Suppressor macrophage (primary cell): ENCODE data around the gene ZSCAN1.
A peak's percentile ranks its signal among the peaks of the same experiment; 100 is the strongest.
"Not testable (repeated sequence)": the region's sequence is repeated elsewhere in the genome, so short reads cannot be mapped to it uniquely, and the experiment has no call there.

Source experiments
- DNase-seq, 4 experiments: peaks; one replicate each; pipeline ENCODE4 v3.0.0-alpha.2; 2020 to 2022
- total RNA-seq, 17 experiments: gene quantifications; one replicate each; lab custom pipeline; 2026; ENCODE audit warnings: mixed read lengths in 6 of 17, inconsistent platforms in 3 of 17; lab: John Stamatoyannopoulos, UW

ZSCAN1 gene, protein sequence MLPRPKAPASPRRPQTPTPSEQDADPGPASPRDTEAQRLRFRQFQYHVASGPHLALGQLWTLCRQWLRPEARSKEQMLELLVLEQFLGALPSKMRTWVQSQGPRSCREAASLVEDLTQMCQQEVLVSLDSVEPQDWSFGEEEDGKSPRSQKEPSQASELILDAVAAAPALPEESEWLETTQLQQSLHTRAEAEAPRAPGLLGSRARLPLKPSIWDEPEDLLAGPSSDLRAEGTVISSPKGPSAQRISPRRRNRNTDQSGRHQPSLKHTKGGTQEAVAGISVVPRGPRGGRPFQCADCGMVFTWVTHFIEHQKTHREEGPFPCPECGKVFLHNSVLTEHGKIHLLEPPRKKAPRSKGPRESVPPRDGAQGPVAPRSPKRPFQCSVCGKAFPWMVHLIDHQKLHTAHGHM
- total RNA-seq = 0 to 1.2 (median 0) reads per million in 17 experiments

DNA sequence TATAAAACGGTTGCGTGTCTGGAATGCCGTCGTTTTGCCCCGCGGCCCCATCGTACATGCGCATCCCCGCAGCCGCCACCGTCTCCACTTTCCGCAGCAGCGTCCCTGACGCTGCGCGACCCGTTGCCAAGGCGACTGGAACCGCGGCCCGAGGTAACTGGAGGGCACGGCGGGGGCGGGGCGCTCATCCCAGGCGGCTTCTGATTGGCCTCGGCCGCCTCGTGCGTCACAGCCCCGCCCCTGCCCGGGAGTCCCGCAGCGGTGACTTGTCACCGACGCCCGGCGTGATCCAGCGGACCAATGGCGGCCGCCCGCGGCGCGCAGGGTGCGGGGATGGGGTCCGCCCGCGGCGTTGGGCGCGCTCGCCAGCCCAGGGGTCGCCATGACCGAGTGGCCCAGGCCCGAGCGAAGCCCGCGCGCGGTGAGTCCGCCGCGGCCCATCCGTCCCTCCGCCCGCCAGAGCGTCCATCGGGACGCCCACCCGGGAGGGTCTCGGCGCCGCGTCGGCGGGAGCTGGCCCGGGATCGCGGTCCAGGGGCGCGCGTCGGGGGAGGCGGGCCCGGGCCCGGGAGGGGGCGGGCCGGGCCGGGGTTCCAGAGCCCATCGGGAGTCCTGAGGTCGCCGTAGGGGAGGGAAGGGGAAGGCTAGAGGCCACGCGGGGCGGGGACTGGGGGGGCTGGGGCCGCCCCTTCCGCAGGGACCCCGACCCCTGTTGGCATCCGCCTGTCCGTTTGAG lies at the start of gene ZSCAN1:
Gene ZSCAN1, plus strand, starts transcription at position 285 of the 736 bp plus-strand sequence. CDS start 3,812 bp downstream, outside the sequence.
- DNase-seq = peak; percentile 19 to 63 (median 50)

DNA sequence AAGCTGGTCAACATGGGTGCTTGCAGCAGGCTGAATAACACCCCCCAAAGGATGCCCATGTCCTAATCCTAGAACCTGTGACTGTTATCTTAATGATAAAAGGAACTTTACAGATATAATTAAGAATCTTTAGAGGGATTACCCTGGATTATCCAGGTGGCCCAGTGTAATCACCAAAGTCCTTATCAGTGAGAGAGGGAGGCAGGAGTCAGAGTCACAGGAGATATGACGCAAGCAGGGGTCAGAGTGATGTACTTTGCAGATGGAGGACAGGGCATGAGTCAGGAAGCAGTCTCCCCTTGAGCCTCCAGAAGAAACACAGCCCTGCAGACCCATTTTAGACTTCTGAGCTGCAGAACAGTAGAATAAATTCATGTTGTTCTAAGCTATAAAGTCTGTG lies 41.0 kb upstream of the ZSCAN1 start:
- DNase-seq = no peak

DNA sequence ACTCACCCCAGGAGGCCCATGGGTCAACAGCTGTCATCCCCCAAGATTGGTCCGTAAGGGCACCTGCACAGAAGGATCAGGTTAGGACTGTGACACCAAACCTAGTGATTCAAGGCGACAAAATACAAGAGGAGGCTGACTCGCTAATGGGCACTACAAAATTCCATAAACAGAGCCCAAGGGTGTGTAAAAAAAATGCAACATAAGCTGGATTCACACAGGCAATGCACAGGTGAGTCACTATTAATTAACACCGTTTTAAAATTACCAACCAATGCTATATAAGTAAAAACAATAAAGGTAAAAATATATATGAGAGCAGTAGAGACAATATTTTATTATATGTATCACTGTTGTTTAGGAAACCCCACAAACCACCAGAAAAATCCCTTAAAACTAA lies 33.1 kb upstream of the ZSCAN1 start:
- DNase-seq = no peak

DNA sequence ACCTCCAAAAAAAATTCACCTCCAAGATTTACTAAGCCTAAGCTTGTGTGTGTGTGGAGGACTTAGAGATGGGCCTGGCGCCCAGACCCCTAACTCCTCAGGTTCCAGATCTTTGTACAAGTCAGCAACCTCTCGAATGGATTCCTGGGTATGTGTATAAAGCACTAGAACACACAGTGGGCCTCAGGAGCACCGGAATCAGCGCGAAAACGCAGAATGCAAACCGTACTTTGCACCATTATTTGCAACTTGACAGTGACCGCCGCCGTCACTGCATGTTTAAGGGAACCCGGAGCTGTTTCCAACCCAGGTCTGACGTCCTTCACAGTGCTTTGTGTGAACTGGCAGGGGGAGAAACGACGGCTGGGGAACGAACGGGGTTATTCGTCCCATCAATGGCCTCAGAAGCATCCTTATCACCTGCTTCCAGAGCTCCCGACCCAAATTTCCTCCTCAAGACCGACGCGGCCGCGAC lies 31.9 kb upstream of the ZSCAN1 start:
- DNase-seq = peak in 2 of 4 experiments; percentile 24 to 28

DNA sequence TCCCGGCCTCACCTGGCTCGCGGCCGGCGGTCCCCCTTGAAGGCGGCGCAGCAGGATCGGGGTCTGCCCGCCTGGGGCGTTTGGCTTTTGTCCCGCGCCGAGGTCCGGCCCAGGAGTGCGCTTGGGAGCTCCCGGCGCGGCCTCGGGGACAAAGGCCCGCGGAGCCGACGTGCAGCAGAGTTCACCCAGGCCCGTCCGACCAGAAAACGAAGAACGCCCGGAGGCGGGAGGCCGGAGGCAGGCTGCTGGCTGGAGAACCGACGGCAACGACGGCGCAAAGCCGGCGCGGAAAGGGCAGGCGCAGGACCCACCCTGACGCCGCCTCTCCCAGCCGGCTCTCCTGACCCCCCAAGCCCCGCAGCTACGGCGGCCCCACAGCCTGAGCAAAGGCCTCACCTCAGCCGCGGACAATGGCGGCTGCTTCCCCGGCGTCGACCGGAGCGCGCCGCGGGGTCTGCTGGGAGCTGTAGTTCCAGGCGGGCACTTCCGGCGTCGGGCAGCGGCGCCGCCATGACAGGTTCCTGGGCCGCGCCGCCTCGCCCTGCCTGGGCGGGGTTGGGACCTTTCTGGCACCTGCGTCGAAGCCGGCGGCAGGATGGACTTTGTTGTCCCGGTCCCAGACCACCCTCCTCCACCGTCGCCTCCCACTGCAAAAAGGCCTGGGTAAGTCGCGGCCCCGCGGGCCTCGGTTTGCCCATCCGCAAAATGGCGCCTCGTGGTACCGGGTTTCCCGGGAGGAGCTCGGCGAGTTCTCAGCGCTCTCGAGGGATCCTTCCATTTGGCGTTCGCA lies 31.2 kb upstream of the ZSCAN1 start, which contains the start of gene ZNF606:
Gene ZNF606, minus strand, starts transcription at position 437 of the 790 bp plus-strand sequence. CDS start 1,501 bp downstream, outside the sequence.
- DNase-seq = peak; percentile 90 to 96 (median 92)

DNA sequence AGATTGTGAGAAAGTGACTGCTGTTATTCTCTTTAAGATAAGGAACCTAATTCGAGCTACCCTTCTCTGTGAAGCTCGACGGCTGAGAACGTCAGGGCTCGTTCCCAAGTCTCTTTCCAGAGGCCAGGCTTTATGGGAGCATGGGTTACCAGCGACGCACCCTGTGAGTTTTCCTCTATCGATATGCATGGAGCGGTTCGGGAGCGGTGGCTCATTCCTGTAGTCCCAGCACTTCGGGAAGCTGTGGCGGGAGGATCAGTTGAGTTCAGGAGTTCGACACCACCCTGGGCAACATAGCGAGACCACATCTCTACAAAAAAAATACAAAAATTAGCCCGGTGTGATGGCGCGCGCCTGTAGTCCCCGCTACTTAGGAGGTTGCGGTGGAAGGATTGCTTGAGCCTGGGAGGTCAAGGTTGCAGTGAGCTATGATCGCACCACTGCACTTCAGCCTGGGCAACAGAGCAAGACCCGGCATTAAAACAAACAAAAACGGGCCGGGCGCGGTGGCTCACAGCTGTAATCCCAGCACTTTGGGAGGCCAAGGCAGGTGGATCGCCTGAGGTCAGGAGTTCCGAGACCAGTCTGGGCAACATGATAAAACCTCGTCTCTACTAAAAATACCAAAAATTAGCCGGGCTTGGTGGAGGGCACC lies 30.5 kb upstream of the ZSCAN1 start:
- no peak for DNase-seq

DNA sequence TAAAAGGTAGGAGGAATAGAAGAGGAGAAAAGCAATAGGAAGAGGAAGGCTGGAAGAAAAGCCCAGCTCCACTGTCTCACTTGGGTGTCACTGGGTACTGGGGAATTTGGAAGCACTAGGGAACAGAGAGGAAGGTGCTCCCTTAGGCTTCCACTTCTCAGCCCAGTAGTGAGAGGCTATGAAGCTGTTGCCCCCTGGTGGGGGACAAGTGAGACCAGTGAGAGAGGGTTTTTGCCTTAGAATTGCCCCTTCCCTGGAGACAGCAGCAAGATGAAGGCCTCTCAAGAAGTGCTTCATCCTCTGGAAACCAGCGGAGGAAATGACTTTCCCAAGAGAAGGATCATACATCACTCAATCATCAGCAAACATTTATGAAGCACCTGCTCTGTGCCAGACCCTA lies 26.5 kb upstream of the ZSCAN1 start:
- peak in 1 of 4 experiments; percentile 3 for DNase-seq

DNA sequence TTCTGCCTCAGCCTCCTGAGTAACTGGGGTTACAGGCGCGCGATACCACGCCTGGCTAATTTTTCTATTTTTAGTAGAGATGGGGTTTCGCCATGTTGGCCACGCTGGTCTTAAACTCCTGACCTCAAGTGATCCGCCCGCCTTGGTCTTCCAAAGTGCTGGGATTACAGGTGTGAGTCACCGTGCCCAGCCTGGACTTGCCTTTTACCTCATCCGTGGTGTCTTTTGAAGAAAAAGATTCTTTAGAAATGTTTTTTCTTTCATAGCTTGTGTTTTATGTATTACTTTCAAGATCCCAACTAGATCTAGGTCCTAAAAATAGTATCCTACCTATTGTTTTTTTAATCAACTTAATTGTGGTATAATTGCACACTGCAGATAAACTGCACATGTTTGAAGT lies 24.9 kb upstream of the ZSCAN1 start:
- not testable (repeated sequence) for DNase-seq

DNA sequence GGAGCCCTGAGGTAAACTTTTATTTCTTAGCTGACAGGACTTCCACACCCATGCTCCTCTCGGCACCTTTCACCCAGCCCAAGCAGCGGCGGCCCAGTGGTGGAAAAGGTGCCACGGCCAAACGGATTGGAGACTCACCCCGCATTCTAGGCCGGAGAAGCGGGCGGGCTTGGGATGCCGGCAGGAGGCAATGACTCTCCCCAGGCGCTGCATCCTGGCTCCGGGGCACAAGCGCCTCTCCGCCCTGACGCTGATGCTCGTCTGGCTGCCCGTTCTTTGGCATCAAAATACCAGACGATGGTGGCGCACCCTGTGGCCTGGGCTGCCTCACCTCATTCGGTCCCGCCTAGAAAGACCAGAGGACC lies 24.5 kb upstream of the ZSCAN1 start:
- no peak for DNase-seq

DNA sequence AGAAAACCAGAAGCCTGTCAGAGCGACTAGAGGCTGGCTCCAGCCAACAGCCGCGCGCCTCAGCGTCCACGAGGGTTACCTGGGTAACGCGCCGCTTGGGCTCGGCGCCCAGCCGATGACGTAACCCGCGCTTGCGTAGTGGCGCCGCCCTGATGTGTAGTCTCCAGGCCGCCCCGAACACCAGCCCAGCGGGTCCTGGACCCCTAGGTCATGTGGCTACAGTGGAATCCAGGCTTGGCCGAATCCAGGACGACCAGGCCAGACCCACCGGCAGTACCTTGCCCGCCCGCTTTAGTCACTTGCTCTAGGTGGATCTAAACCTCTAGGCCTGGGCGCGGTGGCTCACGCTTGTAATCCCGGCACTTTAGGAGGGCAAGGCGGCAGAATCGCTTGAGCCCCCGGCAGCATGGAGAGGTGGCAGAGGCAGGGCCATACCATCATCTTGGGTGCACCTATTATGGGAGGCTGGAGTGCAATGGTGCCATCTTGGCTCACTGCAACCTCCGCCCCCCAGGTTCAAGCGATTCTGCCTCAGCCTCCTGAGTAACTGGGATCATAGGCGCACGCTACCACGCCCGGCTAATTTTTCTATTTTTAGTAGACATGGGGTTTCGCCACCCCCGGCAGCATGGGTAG lies 24.0 kb upstream of the ZSCAN1 start:
- peak; percentile 71 to 86 (median 77) for DNase-seq

DNA sequence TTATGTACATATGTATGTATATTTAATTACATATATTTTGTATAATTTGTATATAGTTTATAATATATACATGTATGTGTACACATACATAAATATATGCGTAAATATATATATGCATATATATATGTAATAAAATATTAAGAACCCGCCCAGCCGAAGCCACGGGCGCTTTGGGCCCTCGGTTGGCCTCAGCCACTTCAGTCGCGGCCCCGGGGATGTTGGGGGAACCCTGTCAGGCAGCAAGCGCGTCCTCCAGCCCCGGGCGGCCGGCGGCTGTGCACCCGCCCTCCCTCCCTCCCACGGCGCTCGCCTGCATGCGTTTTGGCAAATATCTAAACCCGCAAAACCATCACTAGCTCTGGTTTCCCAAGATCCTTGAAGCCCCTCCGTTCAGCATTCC lies 23.3 kb upstream of the ZSCAN1 start:
- DNase-seq = no peak

DNA sequence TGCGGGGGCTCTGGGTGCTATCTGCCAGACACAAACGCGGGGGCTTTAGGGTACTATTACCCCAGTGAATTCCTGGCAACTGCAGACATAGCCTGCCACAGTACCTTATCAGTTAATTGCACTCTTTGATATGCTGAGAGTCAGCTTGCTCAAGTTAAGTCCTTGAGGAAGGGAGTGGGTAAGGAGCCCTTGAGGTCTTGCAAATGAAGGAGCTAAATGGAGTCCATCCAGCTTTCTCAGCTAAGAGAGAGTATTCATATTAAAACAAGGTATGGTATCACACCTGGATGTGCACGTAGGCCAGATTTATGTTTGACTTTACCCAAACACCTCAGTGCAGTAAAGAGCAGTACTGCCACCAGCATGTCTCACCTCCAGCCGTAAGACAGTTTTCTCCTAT lies 19.7 kb upstream of the ZSCAN1 start:
- DNase-seq = no peak

DNA sequence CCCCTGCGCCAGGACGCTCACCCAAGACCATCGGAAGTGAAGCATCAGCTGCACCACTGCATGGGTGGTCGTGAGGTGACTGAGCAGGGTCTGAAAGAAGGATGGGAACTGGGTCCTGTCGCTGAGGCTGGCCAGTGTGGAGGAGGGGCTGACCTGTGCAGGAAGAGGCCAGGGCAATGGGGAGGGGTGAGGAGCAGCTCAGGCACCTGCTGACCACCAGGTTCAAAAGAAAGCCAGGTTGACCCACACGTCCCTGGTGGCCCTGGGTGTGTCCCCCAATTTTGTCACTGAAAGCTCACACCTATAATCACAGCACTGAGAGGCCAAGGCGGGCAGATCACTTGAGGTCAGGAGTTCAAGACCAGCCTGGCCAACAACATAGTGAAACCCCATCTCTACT lies 13.7 kb upstream of the ZSCAN1 start:
- DNase-seq = no peak

DNA sequence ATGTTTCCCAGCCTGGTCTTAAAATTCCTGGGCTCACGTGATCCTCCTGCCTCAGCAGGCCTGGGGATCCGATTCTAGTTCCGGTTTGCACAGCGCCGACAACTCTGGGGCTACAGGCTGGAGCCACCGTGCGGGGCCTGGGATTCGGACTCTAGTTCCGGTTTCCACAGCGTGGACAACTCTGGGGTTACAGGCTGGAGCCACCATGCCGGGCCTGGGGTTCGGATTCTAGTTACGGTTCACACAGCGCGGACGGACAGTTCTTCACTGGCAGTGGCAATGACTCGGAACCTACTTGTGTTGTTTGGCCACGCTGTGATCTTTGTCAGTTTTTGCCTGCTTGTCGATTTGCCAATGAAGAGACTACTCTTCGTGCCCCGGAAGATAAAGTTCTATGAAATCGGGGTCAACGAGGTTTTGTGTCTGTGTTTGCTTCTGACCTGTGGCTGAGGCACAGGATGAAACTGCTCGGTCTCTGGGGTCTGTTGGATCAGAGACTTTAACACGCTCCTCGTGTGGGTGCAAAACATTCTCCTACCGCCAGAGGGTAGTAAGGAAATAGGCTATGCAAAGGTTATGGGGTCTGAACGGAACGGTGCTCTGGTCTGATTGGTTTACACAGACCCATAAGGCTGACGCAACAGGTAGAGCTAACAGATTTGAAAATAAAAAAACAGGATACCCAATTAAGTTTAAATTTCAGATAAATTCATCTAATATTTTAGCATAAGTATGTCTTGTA lies 12.1 kb upstream of the ZSCAN1 start:
- DNase-seq = peak; percentile 32 to 59 (median 58)

DNA sequence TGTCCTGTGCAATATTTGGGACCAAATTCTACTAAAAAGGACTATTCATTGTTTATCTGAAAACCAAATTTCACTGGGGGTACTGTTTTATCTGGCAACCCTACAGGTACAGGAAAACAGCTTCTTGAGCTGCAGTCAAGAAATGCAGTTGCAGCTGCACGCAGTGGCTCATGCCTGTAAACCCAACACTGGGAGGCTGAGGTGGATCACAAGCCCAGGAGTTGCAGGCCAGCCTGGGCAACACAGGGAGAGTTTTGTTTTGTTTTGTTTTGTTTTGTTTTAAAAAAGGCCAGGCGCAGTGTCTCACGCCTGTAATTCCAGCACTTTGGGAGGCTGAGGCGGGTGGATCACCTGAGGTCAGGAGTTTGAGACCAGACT lies 11.6 kb upstream of the ZSCAN1 start:
- DNase-seq = no peak

DNA sequence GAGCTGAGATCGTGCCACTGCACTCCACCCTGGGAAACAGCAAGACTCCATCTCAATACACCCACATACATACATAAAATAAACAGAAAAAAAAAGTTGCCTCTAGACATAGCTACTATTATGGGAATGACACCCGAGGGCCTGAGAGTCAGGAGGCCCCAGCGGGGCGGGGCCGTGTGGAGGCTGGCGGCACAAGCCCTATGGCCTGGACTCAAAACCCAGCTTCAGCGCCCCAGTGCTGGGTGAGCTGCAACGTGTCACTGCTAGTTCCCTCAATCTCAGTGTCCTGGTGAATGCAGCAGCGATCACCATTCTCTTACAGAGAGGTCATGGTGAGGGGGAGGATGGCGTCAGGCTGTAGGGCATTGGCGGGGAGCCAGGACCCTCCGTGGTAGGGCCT lies 9.2 kb upstream of the ZSCAN1 start:
- no peak for DNase-seq

DNA sequence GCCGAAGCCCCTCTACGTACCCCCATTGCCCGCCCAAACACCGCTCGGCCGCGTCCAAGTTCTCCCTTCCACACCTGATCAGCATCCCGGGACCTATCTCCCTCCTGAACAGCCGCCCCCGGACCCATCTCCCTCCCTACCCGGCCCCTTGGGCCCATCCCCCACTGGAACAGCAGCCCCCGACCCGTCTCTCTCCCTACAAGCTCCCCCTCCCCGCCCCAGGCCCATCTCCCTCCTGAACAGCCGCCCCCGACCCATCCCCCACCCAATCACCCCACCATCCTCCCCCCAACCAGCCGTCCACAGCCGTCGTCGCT lies 610 bp downstream of the ZSCAN1 start:
- DNase-seq = no peak

DNA sequence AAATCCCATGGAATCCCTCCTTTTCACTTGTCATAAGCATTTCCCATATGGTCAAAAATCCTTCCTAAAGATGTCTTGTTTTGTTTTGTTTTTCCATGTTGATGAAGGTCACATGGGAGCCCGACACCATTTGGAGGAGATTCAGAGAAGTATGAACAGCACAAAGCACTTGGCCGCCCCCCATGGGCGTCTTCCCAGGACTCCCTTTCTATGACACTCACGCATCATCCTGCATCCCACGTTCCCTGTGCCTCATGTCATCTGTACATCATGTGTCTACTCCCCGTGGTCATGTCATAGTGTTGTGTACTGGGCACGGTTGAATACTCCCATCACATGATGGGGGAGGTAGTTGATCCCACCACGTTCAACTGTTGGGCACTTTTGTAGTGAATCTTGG lies 2.0 kb downstream of the ZSCAN1 start:
- DNase-seq = no peak

DNA sequence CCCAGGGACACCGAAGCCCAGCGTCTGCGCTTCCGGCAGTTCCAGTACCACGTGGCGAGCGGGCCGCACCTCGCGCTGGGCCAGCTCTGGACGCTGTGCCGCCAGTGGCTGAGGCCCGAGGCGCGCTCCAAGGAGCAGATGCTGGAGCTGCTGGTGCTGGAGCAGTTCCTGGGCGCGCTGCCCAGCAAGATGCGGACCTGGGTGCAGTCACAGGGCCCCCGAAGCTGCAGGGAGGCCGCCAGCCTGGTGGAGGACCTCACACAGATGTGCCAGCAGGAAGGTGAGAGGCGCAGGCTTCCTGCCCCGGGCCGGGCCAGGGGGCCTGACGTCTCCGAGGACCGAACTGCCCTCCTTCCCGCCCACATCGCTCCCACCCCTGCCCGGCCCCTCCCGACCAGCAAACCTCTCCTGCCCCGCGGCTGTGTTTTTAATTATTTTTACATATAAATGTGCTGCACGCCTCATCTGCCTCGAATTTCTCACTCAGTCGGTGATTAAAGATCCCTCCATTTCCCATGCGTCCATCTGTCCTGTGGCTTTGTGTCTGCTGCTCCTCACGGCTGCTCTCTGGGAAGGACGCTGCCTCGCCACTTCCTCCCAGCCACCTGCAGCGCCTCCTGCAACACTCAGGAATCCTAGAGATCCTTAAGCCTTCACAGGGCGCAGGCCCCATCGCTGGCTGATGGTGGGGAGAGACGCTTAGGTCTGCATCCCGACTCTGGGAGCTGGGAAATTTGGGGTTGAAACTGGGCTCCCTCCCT lies 4.3 kb downstream of the ZSCAN1 start:
- no peak for DNase-seq

DNA sequence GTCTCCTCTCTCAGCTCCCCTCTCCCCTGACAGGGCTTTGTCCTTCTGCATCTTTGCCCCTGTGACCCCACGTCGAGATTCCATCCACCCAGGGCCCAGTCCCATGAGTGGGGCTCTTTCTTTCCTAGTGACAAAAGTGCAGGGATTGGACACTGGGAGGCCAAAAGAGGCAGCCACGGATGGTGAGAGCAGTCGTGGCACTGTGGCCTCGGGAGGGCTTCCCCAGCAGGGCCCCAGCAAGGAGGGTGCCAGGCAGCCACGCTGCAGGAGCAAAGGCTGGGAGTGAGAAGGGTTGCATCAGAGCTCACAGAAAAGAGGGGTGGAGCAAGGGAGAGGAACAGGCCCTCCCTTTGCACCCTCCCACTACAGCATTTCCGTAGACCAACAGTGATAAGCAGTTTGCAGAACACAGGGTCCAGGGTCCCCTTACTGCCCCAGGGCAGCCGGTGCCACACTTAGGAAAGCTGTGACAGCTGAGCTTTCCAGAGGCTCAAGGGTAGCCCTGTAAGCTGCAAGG lies 4.9 kb downstream of the ZSCAN1 start:
- no peak for DNase-seq
